Neutrophil (primary cell): ENCODE data around the gene HOXC9.

Source experiments
- H3K27ac ChIP-seq: fragments of 200-600 bp; sonication (generic); 2 replicates; pipeline ENCODE4 v1.5.1; 2016; ENCODE audit warnings: mild to moderate bottlenecking, moderate library complexity
- H3K27me3 ChIP-seq: fragments of 200-600 bp; sonication (generic); 2 replicates; pipeline ENCODE4 v1.6.0; 2016; ENCODE audit warnings: mild to moderate bottlenecking
- H3K36me3 ChIP-seq: fragments of 200-600 bp; sonication (generic); 2 replicates; pipeline ENCODE4 v1.5.1; 2017
- H3K4me1 ChIP-seq, 2 experiments: fragments of 200-600 bp in 1 of 2; sonication (generic) in 1 of 2; 1 replicate in 1 of 2; 2 replicates in 1 of 2; pipeline versions ENCODE4 v1.5.1 to v1.6.1; 2013 to 2016; ENCODE audit warnings: low read depth in 1 of 2, low read length in 1 of 2, mild to moderate bottlenecking in 1 of 2, moderate library complexity in 1 of 2; ENCODE audit not compliant: control insufficient read depth in 1 of 2, insufficient read depth in 1 of 2
- H3K4me3 ChIP-seq, 2 experiments: fragments of 200-600 bp in 1 of 2; sonication (generic) in 1 of 2; 1 replicate in 1 of 2; 2 replicates in 1 of 2; pipeline ENCODE4 v1.5.1; 2013 to 2016; ENCODE audit warnings: low read depth in 1 of 2, low read length in 1 of 2, mild to moderate bottlenecking in 1 of 2, moderate library complexity in 1 of 2
- H3K9me3 ChIP-seq: fragments of 200-600 bp; sonication (generic); 2 replicates; pipeline ENCODE4 v1.5.1; 2016
- TF ChIP-seq, protein P1 (sequence below): fragments of 200-600 bp; sonication (generic); IDR thresholded peaks from 2 replicates; pipeline ENCODE4 v1.5.1; 2016; ENCODE audit warnings: antibody characterized with exemption

Gene HOXC9

DNA sequence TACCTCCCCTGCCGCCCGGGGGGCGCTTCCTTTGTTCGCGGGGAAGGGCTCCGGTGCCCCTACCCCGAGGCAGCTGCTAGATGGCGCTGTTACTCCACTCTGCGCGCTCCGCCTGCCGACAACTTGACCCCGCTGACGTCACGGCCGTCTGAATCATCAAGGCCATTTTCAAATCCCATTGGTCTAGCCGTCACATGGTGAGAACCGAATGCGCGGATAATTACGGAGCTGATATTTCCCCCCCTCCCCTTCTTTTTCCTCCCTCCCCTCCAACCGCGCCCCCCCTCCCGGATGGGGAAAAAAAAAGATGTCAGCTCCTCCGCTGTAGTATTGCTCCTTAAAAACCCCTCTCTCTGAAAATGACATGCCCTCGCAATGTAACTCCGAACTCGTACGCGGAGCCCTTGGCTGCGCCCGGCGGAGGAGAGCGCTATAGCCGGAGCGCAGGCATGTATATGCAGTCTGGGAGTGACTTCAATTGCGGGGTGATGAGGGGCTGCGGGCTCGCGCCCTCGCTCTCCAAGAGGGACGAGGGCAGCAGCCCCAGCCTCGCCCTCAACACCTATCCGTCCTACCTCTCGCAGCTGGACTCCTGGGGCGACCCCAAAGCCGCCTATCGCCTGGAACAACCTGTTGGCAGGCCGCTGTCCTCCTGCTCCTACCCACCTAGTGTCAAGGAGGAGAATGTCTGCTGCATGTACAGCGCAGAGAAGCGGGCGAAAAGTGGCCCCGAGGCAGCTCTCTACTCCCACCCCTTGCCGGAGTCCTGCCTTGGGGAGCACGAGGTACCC is 14.9 kb upstream of the HOXC9 start, which contains the start of gene HOXC10:
HOXC10 (plus strand) TSS at position 246 of the 791 bp plus-strand sequence; CDS start at position 360, 114 bp downstream.
- H3K36me3 ChIP-seq: no peaks in the 10 kb centered on the region
- H3K4me3 ChIP-seq: peak within 1 kb of the TSS in 1 of 2 experiments; percentile 17
- no peak within 1 kb of the TSS for H3K27ac ChIP-seq
- H3K9me3 ChIP-seq: no peaks in the 10 kb centered on the region
- H3K27me3 ChIP-seq: peaks cover 100% of the 10 kb centered on the region
- TF ChIP-seq, protein P1, sequence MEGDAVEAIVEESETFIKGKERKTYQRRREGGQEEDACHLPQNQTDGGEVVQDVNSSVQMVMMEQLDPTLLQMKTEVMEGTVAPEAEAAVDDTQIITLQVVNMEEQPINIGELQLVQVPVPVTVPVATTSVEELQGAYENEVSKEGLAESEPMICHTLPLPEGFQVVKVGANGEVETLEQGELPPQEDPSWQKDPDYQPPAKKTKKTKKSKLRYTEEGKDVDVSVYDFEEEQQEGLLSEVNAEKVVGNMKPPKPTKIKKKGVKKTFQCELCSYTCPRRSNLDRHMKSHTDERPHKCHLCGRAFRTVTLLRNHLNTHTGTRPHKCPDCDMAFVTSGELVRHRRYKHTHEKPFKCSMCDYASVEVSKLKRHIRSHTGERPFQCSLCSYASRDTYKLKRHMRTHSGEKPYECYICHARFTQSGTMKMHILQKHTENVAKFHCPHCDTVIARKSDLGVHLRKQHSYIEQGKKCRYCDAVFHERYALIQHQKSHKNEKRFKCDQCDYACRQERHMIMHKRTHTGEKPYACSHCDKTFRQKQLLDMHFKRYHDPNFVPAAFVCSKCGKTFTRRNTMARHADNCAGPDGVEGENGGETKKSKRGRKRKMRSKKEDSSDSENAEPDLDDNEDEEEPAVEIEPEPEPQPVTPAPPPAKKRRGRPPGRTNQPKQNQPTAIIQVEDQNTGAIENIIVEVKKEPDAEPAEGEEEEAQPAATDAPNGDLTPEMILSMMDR: no peak
- peaks cover 17 to 31% of the 10 kb centered on the region in 2 experiments for H3K4me1 ChIP-seq

DNA sequence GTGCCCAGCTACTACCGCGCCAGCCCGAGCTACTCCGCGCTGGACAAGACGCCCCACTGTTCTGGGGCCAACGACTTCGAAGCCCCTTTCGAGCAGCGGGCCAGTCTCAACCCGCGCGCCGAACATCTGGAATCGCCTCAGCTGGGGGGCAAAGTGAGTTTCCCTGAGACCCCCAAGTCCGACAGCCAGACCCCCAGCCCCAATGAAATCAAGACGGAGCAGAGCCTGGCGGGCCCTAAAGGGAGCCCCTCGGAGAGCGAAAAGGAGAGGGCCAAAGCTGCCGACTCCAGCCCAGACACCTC is 14.3 kb upstream of the HOXC9 start:
- Histone ChIP-seq H3K36me3 (no peaks in the 10 kb centered on the region), H3K27ac (no peak overlapping the region), H3K4me3 (no peak overlapping the region), H3K27me3 (peaks cover 100% of the 10 kb centered on the region), H3K4me1 (peaks cover 17 to 31% of the 10 kb centered on the region in 2 experiments), H3K9me3 (no peaks in the 10 kb centered on the region)
- TF ChIP-seq, protein P1: no peak

DNA sequence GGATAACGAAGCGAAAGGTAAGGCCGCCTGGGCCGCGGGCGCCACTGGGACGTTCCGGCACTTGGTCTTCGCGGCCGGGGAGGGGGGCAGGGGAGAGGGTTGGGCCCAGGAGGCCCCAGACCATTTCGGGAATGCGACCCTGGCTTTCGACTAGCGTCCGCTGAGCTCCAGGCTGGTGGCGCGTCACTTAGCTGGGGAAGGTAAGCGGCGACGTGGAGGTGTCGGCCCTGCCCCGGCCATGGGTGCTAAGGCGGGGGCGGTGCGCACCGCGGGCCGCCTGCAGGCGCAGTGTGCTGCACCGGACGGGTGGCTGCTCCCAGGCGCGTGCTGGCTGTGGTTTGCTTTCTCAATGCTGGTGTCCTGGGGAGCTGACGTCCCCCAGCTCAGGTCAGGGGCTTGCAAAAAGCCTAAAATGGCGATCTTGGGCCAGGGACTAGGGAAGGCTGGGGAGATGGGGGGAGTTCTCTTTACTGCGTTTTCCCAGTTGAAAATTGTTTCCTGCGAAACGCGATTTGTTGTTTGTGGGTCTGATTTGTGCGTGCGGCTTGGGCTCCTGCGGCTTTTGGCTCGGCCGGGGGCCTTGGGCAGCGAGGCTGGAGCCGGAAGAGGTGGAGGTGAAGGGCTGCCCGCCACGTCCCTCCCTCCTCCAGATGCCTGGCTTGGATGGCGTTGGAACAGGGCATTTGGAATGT is 13.8 kb upstream of the HOXC9 start:
- peaks cover 100% of the 10 kb centered on the region for H3K27me3 ChIP-seq
- no peaks in the 10 kb centered on the region for H3K9me3 ChIP-seq
- H3K4me3 ChIP-seq: no peak overlapping the region
- no peak overlapping the region for H3K27ac ChIP-seq
- no peaks in the 10 kb centered on the region for H3K36me3 ChIP-seq
- H3K4me1 ChIP-seq: peaks cover 17 to 31% of the 10 kb centered on the region in 2 experiments
- TF ChIP-seq, protein P1: no peak

GRCh38 chr12:53986686-53987483 is 13.1 kb upstream of the HOXC9 start:
- TF ChIP-seq, protein P1: no peak
- H3K4me3 ChIP-seq: no peak overlapping the region
- H3K4me1 ChIP-seq: peaks cover 17 to 31% of the 10 kb centered on the region in 2 experiments
- no peaks in the 10 kb centered on the region for H3K36me3 ChIP-seq
- no peak overlapping the region for H3K27ac ChIP-seq
- no peaks in the 10 kb centered on the region for H3K9me3 ChIP-seq
- H3K27me3 ChIP-seq: peaks cover 100% of the 10 kb centered on the region

DNA sequence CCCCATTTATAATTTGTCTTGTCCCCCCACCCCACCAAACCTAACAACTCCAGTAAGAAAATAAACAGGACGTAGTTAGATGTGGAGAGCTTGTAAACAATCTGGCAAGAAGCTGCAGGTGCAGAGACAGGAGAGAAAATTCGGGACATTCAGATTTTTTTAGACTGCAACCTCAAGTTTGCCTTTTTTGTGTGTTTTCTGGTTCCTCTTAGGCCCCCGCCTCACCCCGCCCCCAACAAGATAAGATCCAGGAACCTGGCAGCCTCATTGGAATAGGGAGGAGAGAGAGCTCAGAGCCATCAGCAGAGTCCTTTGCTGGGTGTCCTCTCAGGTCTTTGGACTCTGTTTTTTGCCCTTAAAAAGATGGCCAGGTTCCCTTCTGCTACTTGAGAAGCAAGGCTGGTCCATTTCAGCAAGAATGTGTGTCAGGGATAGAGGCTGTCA is 12.2 kb upstream of the HOXC9 start:
- H3K9me3 ChIP-seq: no peaks in the 10 kb centered on the region
- no peaks in the 10 kb centered on the region for H3K36me3 ChIP-seq
- no peak overlapping the region for H3K4me3 ChIP-seq
- peaks cover 17 to 31% of the 10 kb centered on the region in 2 experiments for H3K4me1 ChIP-seq
- H3K27me3 ChIP-seq: peaks cover 100% of the 10 kb centered on the region
- TF ChIP-seq, protein P1: no peak
- no peak overlapping the region for H3K27ac ChIP-seq
